CD4-positive, alpha-beta T cell treated with Interleukin-21 for 1 hour (primary cell): ENCODE measurements around the gene FZD2.
A peak's percentile ranks its signal among the peaks of the same experiment; 100 is the strongest.
"Not testable (repeated sequence)": the region's sequence is repeated elsewhere in the genome, so short reads cannot be mapped to it uniquely, and the experiment has no call there.

ENCODE experiments used
- DNase-seq: peaks from one replicate; pipeline ENCODE4 v3.0.0-alpha.2; 2020

Gene FZD2

DNA sequence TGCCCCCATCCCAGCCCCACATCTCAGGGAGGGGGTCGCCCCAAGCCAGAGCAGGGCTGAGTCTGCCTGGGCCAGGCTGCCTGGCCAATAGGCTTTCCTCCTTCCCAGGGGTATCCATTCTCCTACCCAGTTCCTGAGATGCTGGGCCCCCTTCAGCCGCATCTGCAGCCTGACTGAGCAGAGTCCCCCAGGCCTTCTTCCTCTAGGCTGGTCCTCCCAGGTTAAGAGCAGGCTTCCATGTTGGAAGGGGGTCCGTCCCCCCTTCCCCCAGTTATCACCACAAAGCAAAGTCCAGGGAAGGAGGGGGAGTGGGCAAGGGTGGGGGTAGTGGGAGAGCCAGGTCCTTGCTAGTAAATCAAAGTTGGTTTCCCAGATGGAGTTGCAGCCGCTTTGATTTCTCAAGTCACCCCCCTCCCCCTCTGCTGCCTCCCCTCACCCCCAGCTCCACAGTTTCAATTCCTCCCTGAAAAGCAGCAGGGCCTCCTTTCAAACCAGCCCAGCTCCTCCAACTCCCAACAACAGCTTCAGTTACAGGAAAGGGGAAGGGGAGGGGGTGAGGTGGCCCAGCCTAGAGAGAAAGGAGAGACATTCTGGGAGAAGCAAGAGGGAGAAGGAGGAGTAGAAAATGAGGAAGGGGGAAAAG is 9.5 kb upstream of the FZD2 start:
- no peak for DNase-seq

DNA sequence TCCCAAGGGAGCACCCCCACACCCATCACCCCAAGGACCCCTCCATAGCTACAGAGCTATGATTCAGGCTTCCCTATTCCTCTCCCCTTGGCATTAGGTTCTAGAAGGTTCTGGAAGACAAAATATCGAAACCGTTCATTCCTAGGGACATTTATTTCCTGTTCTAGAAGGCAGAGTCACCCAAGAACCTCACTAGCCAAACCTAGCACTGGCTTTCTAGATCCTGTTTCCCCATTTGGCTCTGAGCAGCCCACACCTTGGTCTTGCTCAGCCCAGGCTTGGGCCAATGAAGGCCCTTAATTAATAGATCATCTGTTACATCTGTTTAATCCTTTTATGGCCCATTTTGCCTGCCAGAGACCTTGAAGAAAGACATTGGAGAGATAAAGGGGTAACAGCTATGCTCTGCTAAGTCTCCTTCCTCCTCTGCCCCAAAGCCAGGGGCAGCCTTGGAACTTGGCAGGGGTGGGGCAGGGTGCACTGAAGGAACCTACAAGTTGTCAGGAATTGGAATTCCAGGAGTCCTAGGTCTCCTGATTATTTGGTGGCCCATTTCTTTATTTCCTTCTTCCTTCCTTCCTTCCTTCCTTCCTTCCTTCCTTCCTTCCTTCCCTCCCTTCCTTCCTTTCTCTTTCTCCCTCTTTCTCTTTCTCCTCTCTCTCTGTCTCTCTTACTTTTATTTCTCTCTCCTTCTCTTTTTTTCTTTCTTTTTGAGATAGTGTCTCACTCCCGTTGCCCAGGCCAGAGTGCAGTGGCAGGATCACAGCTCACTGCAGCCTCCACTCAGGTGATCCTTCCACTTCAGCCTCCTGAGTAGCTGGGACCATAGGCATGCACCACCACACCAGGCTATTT is 8.7 kb upstream of the FZD2 start:
- DNase-seq = no peak

DNA sequence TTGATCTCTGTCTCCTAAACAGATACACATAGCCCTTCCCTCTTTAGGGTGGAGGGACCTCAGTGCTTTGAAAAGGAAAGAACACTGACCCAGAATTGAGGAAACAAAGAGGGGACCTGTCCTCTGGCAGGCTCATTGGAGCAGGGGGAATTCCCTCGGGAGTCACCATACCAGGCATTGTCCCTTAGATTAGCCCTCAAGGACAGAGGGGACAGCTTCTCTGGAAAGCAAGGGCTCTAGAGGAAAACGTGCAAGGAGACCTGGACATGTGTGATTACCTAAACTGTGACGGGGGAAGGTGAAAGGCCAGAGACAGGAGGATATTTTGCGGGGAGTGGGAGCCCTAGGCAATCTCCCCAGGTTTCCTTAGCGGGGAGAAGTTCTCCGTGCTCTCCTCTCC is 7.6 kb upstream of the FZD2 start:
- no peak for DNase-seq

DNA sequence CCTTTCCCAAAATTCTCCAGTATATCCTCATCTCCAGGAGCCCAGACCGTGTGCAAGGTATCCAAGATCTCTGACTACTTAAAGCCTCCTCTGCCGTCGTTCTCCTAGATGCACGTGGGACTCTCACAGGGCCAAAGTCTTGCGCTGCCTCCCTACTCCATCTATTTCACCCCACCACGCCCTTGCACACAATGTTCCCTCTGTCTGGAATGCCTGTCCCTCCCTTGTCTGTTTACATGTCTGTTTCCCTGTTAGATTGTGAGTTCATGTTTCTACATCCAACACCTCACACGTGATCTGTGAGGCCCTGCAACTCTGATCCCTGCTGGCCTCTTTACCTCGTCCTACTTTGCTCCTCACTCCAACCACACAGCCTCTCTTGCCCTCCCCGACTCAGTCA is 4.9 kb upstream of the FZD2 start:
- no peak for DNase-seq

DNA sequence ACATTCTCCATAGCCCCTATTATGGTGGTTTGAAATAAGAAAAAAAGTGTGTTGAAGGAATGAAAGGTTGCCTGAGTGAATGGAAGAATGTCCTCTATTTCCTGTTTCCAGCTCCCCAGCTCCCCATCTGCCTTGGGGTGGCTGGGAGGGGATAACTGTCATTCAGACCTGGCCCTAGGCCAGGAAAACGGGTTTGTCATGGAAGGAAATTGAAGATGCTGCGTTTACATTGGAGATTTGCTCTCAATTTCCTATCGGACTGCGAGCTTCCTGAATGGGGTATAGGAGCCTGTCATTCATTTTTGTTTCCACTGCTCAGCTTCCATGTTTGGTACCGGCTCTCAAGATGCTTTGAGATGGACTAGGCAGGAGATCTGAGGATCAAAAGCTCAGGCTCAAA is 2.2 kb upstream of the FZD2 start:
- DNase-seq = no peak

DNA sequence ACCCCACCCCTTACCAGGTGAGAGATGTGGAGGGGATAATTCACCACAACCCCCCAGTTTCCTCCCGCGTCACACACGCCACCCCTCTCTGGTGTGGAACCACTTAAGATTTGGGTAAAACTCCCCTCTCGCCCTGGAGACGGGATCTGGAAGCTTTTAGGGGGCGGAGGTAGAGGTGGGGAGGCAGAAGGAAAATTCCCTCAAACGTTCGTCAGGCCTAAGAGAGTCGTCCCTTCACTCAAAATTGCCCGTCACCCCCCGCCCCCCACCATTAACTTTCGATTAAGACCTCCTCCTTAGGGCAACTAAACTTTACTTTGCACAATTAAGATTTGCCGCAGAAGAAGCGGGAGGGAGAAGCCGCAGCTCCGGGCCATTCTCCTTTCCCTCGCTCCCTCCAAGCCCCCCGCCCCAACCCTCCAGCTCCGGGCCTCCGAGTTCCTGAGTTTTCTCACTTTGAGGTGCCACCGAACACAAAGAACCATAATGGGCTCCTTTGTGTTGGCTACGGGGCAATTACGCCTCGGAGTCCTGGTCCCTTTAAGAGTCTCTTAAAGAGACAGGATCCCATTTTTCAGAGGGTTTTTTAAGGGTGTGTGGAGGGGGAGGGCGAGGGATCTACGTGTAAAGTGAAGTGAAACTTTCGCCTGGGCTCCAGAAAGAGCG is 985 bp upstream of the FZD2 start:
- DNase-seq = peak; percentile 37

DNA sequence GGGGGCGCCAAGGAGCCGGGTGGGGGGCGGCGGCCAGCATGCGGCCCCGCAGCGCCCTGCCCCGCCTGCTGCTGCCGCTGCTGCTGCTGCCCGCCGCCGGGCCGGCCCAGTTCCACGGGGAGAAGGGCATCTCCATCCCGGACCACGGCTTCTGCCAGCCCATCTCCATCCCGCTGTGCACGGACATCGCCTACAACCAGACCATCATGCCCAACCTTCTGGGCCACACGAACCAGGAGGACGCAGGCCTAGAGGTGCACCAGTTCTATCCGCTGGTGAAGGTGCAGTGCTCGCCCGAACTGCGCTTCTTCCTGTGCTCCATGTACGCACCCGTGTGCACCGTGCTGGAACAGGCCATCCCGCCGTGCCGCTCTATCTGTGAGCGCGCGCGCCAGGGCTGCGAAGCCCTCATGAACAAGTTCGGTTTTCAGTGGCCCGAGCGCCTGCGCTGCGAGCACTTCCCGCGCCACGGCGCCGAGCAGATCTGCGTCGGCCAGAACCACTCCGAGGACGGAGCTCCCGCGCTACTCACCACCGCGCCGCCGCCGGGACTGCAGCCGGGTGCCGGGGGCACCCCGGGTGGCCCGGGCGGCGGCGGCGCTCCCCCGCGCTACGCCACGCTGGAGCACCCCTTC is 484 bp downstream of the FZD2 start:
- DNase-seq = peak; percentile 12

DNA sequence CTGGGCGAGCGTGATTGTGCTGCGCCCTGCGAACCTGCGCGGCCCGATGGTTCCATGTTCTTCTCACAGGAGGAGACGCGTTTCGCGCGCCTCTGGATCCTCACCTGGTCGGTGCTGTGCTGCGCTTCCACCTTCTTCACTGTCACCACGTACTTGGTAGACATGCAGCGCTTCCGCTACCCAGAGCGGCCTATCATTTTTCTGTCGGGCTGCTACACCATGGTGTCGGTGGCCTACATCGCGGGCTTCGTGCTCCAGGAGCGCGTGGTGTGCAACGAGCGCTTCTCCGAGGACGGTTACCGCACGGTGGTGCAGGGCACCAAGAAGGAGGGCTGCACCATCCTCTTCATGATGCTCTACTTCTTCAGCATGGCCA is 1.0 kb downstream of the FZD2 start:
- no peak for DNase-seq

DNA sequence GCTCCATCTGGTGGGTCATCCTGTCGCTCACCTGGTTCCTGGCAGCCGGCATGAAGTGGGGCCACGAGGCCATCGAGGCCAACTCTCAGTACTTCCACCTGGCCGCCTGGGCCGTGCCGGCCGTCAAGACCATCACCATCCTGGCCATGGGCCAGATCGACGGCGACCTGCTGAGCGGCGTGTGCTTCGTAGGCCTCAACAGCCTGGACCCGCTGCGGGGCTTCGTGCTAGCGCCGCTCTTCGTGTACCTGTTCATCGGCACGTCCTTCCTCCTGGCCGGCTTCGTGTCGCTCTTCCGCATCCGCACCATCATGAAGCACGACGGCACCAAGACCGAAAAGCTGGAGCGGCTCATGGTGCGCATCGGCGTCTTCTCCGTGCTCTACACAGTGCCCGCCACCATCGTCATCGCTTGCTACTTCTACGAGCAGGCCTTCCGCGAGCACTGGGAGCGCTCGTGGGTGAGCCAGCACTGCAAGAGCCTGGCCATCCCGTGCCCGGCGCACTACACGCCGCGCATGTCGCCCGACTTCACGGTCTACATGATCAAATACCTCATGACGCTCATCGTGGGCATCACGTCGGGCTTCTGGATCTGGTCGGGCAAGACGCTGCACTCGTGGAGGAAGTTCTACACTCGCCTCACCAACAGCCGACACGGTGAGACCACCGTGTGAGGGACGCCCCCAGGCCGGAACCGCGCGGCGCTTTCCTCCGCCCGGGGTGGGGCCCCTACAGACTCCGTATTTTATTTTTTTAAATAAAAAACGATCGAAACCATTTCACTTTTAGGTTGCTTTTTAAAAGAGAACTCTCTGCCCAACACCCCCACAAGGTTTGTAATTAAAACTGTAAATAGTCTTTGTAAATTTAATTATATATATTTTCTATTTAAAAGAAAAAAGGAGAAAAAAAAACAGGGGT is 1.7 kb downstream of the FZD2 start:
- no peak for DNase-seq

DNA sequence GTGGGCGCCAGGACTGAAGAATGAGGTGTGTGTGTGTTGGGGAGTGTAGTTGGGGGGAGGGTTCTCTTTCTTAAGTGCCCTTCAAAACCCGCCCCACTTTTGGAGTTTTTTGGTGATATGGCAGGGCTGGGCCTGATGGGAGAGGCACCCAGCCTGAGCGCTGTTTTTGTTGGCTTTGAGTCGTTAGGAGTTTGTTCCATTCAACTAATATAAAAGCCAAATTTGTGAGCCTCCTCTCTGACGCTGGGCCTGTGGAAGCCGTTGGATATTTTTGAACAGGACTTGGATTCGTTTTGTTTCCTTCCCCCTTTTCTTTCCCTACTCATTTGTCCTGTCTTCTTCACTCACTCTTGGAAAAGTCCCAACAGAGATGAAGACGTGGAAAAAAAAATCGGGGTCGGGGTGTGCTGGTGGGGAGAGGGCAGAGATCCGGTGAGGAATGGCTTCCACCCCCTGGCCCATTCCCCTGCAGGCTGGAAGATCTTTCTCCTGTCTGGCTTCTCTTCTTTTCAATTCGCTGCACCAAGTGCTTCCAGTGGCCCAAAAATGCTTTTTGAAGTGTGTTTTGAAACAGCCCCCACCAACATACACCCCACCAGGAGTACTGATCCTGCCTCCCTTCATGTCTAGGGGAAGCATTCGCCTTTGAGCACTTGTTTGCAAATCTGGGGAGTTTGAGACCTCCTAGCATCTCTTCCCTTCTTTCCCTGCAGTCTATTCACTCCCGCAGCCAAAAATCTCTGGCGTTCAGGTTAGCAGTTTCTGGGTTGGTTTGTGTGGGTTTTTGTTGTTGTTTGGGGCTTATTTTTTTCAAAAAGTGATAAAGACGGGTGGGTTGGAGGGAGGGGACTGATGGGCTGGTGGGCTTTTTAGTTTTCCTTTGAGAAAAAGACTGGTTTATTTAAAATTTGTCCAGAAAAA is 2.6 kb downstream of the FZD2 start:
- DNase-seq = no peak

DNA sequence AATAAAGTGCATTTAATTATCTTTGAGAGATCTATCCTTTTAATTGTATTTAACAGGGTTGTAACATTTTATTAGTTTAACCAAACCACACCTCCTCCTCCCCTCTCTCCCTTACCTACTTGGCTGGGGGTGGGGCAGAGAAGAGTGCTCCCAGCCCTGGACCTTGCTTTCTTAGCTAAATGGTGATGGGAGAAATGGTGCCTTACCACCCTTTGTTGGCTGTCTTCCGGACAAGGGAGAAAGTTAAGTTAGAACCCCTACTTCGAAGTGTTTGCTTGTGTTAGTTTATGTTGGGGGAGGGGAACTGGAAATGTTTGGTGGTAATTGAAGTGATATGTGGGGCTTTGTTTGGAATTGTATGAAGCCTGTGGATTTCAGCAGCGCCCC is 3.9 kb downstream of the FZD2 start:
- DNase-seq = no peak

DNA sequence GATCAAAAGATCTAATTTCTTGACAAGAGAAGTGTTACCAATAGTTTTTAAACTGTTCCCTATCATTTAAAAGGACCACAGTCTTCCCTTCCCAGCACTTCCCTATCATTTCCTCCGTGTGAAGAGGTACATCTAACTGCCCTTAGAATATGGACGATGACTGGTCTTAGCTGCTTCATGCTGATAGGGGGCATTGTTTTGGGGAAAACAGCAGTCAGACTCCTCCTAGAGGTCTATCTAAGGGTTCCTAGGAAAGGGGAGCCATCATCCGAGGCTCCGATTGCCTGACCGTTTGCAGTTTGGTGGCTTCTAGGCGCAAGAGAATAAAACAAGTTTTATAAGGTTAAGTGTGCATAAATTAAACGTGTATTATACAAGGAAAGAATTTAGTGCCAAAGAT is 7.1 kb downstream of the FZD2 start:
- no peak for DNase-seq

DNA sequence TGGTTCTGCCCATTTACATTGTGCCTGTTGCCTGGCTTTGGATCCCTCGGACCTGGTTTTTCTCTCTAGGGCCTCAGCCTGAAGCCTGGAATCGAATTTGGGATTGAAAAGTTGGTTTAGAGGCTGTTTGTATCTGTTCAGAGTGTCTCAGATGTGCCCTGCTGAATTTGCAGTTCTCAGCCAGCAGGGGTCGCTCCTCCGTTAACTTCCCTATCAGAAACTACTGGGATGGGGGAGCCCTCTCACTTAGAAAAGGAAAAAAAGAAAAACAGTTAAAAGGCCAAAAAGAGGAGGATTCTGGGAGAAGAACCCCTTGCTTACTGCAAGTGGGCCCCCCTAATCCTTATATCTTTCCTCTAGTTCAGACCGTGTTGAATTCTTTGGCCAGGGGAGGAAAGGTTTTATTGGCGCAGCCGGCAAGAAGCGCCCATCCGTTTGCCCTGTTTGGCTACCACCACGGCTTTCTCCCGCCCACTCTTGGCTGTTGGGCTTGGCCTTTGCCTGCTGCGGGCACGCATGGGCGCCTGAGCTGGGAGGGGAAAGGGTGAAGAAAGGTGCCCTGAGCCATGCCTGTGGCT is 8.7 kb downstream of the FZD2 start:
- no peak for DNase-seq

DNA sequence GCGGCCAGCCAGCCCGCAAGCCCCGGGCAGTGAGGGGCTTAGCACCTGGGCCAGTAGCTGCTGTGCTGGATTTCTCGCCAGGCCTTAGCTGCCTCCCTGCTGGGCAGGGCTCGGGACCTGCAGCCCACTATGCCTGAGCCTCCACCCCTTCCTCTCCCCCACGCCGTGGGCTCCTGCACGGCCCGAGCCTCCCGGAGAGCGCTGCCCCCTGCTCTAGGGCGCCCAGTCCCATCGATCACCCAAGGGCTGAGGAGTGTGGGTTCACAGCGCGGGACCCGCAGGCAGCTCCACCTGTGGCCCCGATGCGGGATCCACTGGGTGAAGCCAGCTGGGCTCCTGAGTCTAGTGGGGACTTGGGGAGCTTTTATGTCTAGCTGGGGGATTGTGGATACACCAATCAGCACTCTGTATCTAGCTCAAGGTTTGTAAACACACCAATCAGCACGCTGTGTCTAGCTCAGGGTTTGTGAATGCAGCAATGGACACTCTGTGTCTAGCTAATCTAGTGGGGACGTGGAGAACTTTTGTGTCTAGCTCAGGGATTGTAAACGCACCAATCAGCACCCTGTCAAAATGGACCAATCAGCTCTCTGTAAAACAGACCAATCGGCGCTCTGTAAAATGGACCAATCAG is 11.1 kb downstream of the FZD2 start:
- DNase-seq = not testable (repeated sequence)

DNA sequence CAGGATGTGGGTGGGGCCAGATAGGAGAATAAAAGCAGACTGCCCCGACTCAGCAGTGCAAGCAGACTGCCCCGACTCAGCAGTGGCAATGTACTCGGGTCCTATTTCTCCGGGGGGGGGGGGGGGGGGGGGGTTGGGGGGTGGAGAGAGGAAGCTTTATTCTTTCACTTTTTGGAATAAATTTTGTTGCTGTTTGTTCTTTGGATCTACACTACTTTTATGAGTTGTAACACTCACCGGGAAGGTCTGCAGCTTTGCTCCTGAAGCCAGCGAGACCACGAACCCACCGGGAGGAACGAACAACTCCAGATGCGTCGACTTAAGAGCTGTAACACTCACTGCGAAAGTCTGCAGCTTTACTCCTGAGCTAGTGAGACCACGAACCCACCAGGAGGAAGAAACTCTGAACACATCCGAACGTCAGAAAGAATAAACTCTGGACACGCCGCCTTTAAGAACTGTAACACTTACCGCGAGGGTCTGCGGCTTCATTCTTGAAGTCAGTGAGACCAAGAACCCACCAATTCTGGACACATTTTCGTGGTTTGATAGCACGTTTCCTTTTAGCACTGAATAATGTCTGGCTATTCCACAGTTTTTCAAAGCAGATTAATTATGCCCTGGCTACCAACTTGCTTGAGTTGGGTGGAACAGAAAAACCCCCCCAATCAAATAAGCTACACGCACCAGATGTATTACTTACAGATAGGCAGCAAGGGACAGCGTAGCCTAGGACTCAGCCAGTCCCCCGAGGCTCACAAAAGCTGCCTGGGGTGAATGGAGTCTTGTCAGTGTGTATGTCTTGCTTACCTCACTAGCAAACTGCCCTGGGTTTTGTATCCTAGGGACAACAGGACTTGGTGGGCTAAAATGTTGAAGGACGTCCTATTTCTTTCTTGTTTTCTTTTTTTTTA is 11.9 kb downstream of the FZD2 start:
- peak; percentile 13 for DNase-seq

DNA sequence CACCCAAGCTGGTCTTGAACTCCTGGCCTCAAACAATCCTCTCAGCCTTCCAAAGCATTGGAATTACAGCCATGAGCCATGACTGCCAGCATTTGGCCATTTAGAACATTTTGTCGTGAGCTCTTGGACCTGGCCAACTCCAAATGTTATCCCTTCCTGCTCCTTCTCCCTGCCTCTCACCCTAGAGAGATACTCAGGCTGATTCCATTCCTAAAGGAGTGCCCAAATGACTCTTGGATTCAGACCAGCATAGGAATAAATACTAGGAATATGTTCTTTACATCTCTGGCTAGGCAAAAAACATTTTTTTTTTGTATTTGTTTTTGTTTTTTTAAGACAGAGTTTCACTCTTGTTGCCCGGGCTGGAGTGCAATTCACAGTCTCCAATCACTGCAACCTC is 15.5 kb downstream of the FZD2 start:
- DNase-seq = no peak

DNA sequence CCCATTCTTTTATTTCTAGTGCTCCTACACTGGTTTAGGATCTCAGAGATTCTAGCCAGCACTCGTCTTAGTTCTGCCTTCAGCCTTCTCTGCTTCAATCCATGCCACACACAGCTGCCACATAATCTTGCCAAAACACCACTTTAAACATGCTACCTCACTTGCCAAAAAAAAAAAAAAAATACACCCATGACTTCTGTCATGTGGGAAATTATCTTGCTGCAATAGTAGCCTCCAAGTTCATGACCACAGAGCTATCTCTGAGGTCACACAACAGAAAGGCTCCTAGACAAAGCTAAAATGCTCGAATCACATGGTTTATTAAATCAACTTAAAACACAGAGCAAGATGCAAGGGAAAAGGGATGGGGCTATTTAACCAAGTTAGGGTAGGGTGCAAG is 18.1 kb downstream of the FZD2 start:
- no peak for DNase-seq

DNA sequence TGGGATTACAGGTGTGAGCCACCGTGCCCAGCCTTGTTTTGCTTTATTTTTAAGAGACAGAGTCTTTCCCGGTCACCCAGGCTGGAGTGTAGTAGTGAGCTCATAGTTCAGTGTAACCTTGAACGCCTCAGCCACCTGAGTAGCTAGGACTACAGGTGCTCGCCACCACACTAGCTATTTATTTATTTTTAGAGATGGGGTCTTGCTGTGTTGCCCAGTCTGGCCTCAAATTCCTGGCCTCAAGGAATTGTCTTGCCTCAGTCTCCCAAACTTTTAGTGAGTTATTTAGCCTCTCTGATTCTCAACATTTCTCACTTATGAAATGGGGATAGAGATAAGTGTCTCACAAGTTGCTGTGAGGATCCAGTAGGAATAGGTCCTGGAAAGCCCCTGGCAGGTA is 21.7 kb downstream of the FZD2 start:
- DNase-seq = no peak

DNA sequence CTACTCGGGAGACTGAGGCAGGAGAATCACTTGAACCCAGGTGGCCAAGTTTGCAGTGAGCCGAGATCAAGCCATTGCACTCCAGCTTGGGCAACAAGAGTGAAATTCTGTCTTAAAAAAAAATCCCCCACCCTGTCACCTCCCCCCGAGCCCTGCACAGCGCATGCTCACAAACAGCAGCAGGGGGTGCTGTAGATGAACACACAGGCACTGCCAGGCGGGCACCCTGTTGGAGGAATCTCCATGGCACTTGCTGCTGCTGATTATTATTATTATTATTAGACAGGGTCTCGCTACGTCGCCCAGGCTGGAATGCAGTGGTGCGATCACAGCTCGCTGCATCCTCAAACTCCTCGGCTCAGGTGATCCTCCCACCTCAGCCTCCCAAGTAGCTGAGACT is 24.6 kb downstream of the FZD2 start:
- DNase-seq = no peak
